GDM1 (cell line): ENCODE results near the gene MEGF8.
"Not testable (repeated sequence)": the region's sequence is repeated elsewhere in the genome, so short reads cannot be mapped to it uniquely, and the experiment has no call there.

Source experiments
- DNase-seq: peaks from one replicate; lab custom pipeline; 2025; lab: John Stamatoyannopoulos, UW

The MEGF8 gene

GRCh38 chr19:42332059-42332458 is 6.6 kb downstream of the MEGF8 start:
- DNase-seq, result no peak

- DNase-seq, result no peak
Observed at GRCh38 chr19:42333018-42333417, 7.6 kb downstream of the MEGF8 start.

GRCh38 chr19:42333975-42334696 is 8.7 kb downstream of the MEGF8 start:
- DNase-seq, result no peak

- DNase-seq, result no peak
Observed at GRCh38 chr19:42334697-42335373, 9.4 kb downstream of the MEGF8 start.

GRCh38 chr19:42335374-42335936 is 10.0 kb downstream of the MEGF8 start:
- DNase-seq, result no peak

GRCh38 chr19:42335971-42336370 is 10.5 kb downstream of the MEGF8 start:
- DNase-seq, result no peak

GRCh38 chr19:42339126-42339860 is 13.9 kb downstream of the MEGF8 start:
- DNase-seq, result not testable (repeated sequence)

- DNase-seq, result not testable (repeated sequence)
Observed at GRCh38 chr19:42339922-42340321, 14.5 kb downstream of the MEGF8 start.

- DNase-seq, result no peak
Observed at GRCh38 chr19:42343344-42344110, 18.1 kb downstream of the MEGF8 start.

- no peak for DNase-seq
Observed at GRCh38 chr19:42344336-42344893, 19.0 kb downstream of the MEGF8 start.

GRCh38 chr19:42345191-42345812 is 19.9 kb downstream of the MEGF8 start:
- DNase-seq, result no peak

- no peak for DNase-seq
Observed at GRCh38 chr19:42348211-42348610, 22.8 kb downstream of the MEGF8 start.

GRCh38 chr19:42349378-42350107 is 24.1 kb downstream of the MEGF8 start:
- DNase-seq, result no peak

- no peak for DNase-seq
Observed at GRCh38 chr19:42350417-42350816, 25.0 kb downstream of the MEGF8 start.

- DNase-seq, result no peak
Observed at GRCh38 chr19:42351079-42351735, 25.8 kb downstream of the MEGF8 start.

GRCh38 chr19:42352301-42353259 is 27.1 kb downstream of the MEGF8 start:
- DNase-seq, result no peak

GRCh38 chr19:42353341-42354015 is 28.0 kb downstream of the MEGF8 start:
- DNase-seq, result no peak

- no peak for DNase-seq
Observed at GRCh38 chr19:42355896-42356295, 30.5 kb downstream of the MEGF8 start.
